ENCODE results near the gene UNC5A. TPM values are rescaled to one million over a fixed set of nuclear protein-coding genes. Genes with fewer than 3 reads are reported as not detected.
"Not testable (repeated sequence)": the region's sequence is repeated elsewhere in the genome, so short reads cannot be mapped to it uniquely, and the experiment has no call there.

The UNC5A gene
- polyA plus RNA-seq, 1 donor, result 1.0 TPM

- H3K4me3 ChIP-seq (ENCODE audit: low read length); H3K36me3 ChIP-seq (ENCODE audit: control insufficient read depth, insufficient read depth, low read length); DNase-seq; H3K27ac ChIP-seq (ENCODE audit: low read length); H3K9me3 ChIP-seq (ENCODE audit: control insufficient read depth, low read depth, low read length); H3K4me1 ChIP-seq (ENCODE audit: control insufficient read depth, insufficient read depth, low read length): not testable (repeated sequence)
- H3K27me3 ChIP-seq (ENCODE audit: control insufficient read depth, insufficient read depth, low read length), result peaks cover 49% of the 10 kb centered on the region
- no CpG with 5 or more reads among the region's 2 CpGs for WGBS (ENCODE audit: insufficient coverage, low lambda C conversion rate)
Measured at GRCh38 chr5:176872586-176872985, 62.2 kb downstream of the UNC5A start.

- not testable (repeated sequence) for H3K4me3 ChIP-seq (ENCODE audit: low read length); H3K9me3 ChIP-seq (ENCODE audit: control insufficient read depth, low read depth, low read length); DNase-seq; H3K27ac ChIP-seq (ENCODE audit: low read length); H3K36me3 ChIP-seq (ENCODE audit: control insufficient read depth, insufficient read depth, low read length); H3K4me1 ChIP-seq (ENCODE audit: control insufficient read depth, insufficient read depth, low read length)
- peaks cover 49% of the 10 kb centered on the region for H3K27me3 ChIP-seq (ENCODE audit: control insufficient read depth, insufficient read depth, low read length)
- no CpG with 5 or more reads among the region's 2 CpGs for WGBS (ENCODE audit: insufficient coverage, low lambda C conversion rate)
Measured at GRCh38 chr5:176873011-176873410, 62.7 kb downstream of the UNC5A start.

GRCh38 chr5:176873541-176874172 is 63.3 kb downstream of the UNC5A start:
- H3K27ac ChIP-seq (ENCODE audit: low read length), result no peak overlapping the region
- no peak for DNase-seq
- WGBS (ENCODE audit: insufficient coverage, low lambda C conversion rate), result no CpG with 5 or more reads among the region's 16 CpGs
- H3K4me3 ChIP-seq (ENCODE audit: low read length), result no peak overlapping the region
- no peaks in the 10 kb centered on the region for H3K9me3 ChIP-seq (ENCODE audit: control insufficient read depth, low read depth, low read length)
- H3K27me3 ChIP-seq (ENCODE audit: control insufficient read depth, insufficient read depth, low read length), result peaks cover 43% of the 10 kb centered on the region
- H3K4me1 ChIP-seq (ENCODE audit: control insufficient read depth, insufficient read depth, low read length), result no peaks in the 10 kb centered on the region
- H3K36me3 ChIP-seq (ENCODE audit: control insufficient read depth, insufficient read depth, low read length), result no peaks in the 10 kb centered on the region

GRCh38 chr5:176874198-176874780 is 63.9 kb downstream of the UNC5A start:
- H3K36me3 ChIP-seq (ENCODE audit: control insufficient read depth, insufficient read depth, low read length), result no peaks in the 10 kb centered on the region
- no CpG with 5 or more reads among the region's 20 CpGs for WGBS (ENCODE audit: insufficient coverage, low lambda C conversion rate)
- DNase-seq, result no peak
- no peaks in the 10 kb centered on the region for H3K4me1 ChIP-seq (ENCODE audit: control insufficient read depth, insufficient read depth, low read length)
- H3K27me3 ChIP-seq (ENCODE audit: control insufficient read depth, insufficient read depth, low read length), result peaks cover 43% of the 10 kb centered on the region
- H3K4me3 ChIP-seq (ENCODE audit: low read length), result no peak overlapping the region
- H3K9me3 ChIP-seq (ENCODE audit: control insufficient read depth, low read depth, low read length), result no peaks in the 10 kb centered on the region
- H3K27ac ChIP-seq (ENCODE audit: low read length), result no peak overlapping the region

- H3K27ac ChIP-seq (ENCODE audit: low read length), result no peak overlapping the region
- WGBS (ENCODE audit: insufficient coverage, low lambda C conversion rate), result 78% methylated on average over 4 of the region's 17 CpGs
- H3K4me3 ChIP-seq (ENCODE audit: low read length), result no peak overlapping the region
- peaks cover 43% of the 10 kb centered on the region for H3K27me3 ChIP-seq (ENCODE audit: control insufficient read depth, insufficient read depth, low read length)
- DNase-seq, result no peak
- H3K9me3 ChIP-seq (ENCODE audit: control insufficient read depth, low read depth, low read length), result no peaks in the 10 kb centered on the region
- H3K36me3 ChIP-seq (ENCODE audit: control insufficient read depth, insufficient read depth, low read length), result no peaks in the 10 kb centered on the region
- H3K4me1 ChIP-seq (ENCODE audit: control insufficient read depth, insufficient read depth, low read length), result no peaks in the 10 kb centered on the region
Measured at GRCh38 chr5:176875014-176875550, 64.7 kb downstream of the UNC5A start.

GRCh38 chr5:176875783-176876505 is 65.6 kb downstream of the UNC5A start:
- no CpG with 5 or more reads among the region's 27 CpGs for WGBS (ENCODE audit: insufficient coverage, low lambda C conversion rate)

GRCh38 chr5:176876506-176877431 is 66.4 kb downstream of the UNC5A start:
- Histone ChIP-seq H3K27me3 (ENCODE audit: control insufficient read depth, insufficient read depth, low read length) (peaks cover 43% of the 10 kb centered on the region), H3K4me3 (ENCODE audit: low read length) (no peak overlapping the region), H3K36me3 (ENCODE audit: control insufficient read depth, insufficient read depth, low read length) (no peaks in the 10 kb centered on the region), H3K4me1 (ENCODE audit: control insufficient read depth, insufficient read depth, low read length) (no peaks in the 10 kb centered on the region), H3K9me3 (ENCODE audit: control insufficient read depth, low read depth, low read length) (no peaks in the 10 kb centered on the region), H3K27ac (ENCODE audit: low read length) (no peak overlapping the region)
- no peak for DNase-seq
- WGBS (ENCODE audit: insufficient coverage, low lambda C conversion rate), result no CpG with 5 or more reads among the region's 24 CpGs

More at GRCh38 chr5:176875783-176876505, 65.6 kb downstream of the UNC5A start:
- DNase-seq, result no peak
- Histone ChIP-seq H3K27ac (ENCODE audit: low read length) (no peak overlapping the region), H3K27me3 (ENCODE audit: control insufficient read depth, insufficient read depth, low read length) (peaks cover 43% of the 10 kb centered on the region), H3K4me3 (ENCODE audit: low read length) (no peak overlapping the region), H3K36me3 (ENCODE audit: control insufficient read depth, insufficient read depth, low read length) (no peaks in the 10 kb centered on the region), H3K9me3 (ENCODE audit: control insufficient read depth, low read depth, low read length) (no peaks in the 10 kb centered on the region), H3K4me1 (ENCODE audit: control insufficient read depth, insufficient read depth, low read length) (no peaks in the 10 kb centered on the region)

- Histone ChIP-seq H3K36me3 (ENCODE audit: control insufficient read depth, insufficient read depth, low read length) (no peaks in the 10 kb centered on the region), H3K4me3 (ENCODE audit: low read length) (no peak overlapping the region), H3K27me3 (ENCODE audit: control insufficient read depth, insufficient read depth, low read length) (peaks cover 43% of the 10 kb centered on the region), H3K27ac (ENCODE audit: low read length) (no peak overlapping the region), H3K9me3 (ENCODE audit: control insufficient read depth, low read depth, low read length) (no peaks in the 10 kb centered on the region), H3K4me1 (ENCODE audit: control insufficient read depth, insufficient read depth, low read length) (no peaks in the 10 kb centered on the region)
- no peak for DNase-seq
- no CpG with 5 or more reads among the region's 21 CpGs for WGBS (ENCODE audit: insufficient coverage, low lambda C conversion rate)
Measured at GRCh38 chr5:176877793-176878331, 67.5 kb downstream of the UNC5A start.

- Histone ChIP-seq H3K4me3 (ENCODE audit: low read length) (no peak overlapping the region), H3K27me3 (ENCODE audit: control insufficient read depth, insufficient read depth, low read length) (peaks cover 41% of the 10 kb centered on the region), H3K4me1 (ENCODE audit: control insufficient read depth, insufficient read depth, low read length) (no peaks in the 10 kb centered on the region), H3K36me3 (ENCODE audit: control insufficient read depth, insufficient read depth, low read length) (no peaks in the 10 kb centered on the region), H3K27ac (ENCODE audit: low read length) (no peak overlapping the region), H3K9me3 (ENCODE audit: control insufficient read depth, low read depth, low read length) (no peaks in the 10 kb centered on the region)
- no peak for DNase-seq
- no CpG with 5 or more reads among the region's 12 CpGs for whole genome bisulfite sequencing (ENCODE audit: insufficient coverage, low lambda C conversion rate)
Measured at GRCh38 chr5:176878463-176878862, 68.1 kb downstream of the UNC5A start.

Data from large intestine (tissue), 3 donors.